Upper lobe of left lung (tissue), 6 donors: Measurements from ENCODE around the gene KLK5. TPM values are rescaled to one million over a fixed set of nuclear protein-coding genes. Genes with fewer than 3 reads are reported as not detected.
A peak's percentile ranks its signal among the peaks of the same experiment; 100 is the strongest.
"Not testable (repeated sequence)": the region's sequence is repeated elsewhere in the genome, so short reads cannot be mapped to it uniquely, and the experiment has no call there.

Experiments
- ATAC-seq, 2 donors: fragments of 200-7000 bp; cut with Tn5 transposase; one replicate each; pipeline ENCODE4 v1.9.1; 2022; ENCODE audit warnings: mild to moderate bottlenecking in 2 of 2, moderate library complexity in 2 of 2; ENCODE audit not compliant: low FRiP score in 2 of 2
- DNase-seq, 2 donors: peaks; one replicate each; pipeline ENCODE4 v3.0.0-alpha.2; 2019 to 2020
- H3K27ac ChIP-seq, 4 donors: fragments of 200-600 bp; sonication (generic); one replicate each; pipeline ENCODE4 v1.5.1; 2016 to 2019
- H3K27me3 ChIP-seq, 4 donors: fragments of 200-600 bp; sonication (generic); one replicate each; pipeline ENCODE4 v1.5.1; 2017 to 2019
- H3K36me3 ChIP-seq, 4 donors: fragments of 200-600 bp; sonication (generic); one replicate each; pipeline ENCODE4 v1.5.1; 2016 to 2019
- H3K4me1 ChIP-seq, 4 donors: fragments of 200-600 bp; sonication (generic); one replicate each; pipeline ENCODE4 v1.5.1; 2018 to 2019
- H3K4me3 ChIP-seq, 4 donors: fragments of 200-600 bp; sonication (generic); one replicate each; pipeline ENCODE4 v1.5.1; 2017 to 2019; ENCODE audit warnings: mild to moderate bottlenecking in 2 of 4, moderate library complexity in 1 of 4
- H3K9me3 ChIP-seq, 4 donors: fragments of 200-600 bp; sonication (generic); one replicate each; pipeline ENCODE4 v1.5.1; 2018 to 2019
- EP300 ChIP-seq, 4 donors: sonication (generic); formaldehyde crosslinking; IDR thresholded peaks; one replicate each; pipeline ENCODE4 v1.5.1; 2017; ENCODE audit warnings: antibody characterized with exemption in 4 of 4, control low read depth in 2 of 4
- POLR2A ChIP-seq, 4 donors: fragments of 450-650 bp; IDR thresholded peaks; one replicate each; pipeline ENCODE4 v1.5.1; 2016 to 2017; ENCODE audit warnings: antibody characterized with exemption in 4 of 4, mild to moderate bottlenecking in 2 of 4
- POLR2AphosphoS5 ChIP-seq, 2 donors: sonication (generic); formaldehyde crosslinking; IDR thresholded peaks; one replicate each; pipeline ENCODE4 v1.5.1; 2017; ENCODE audit warnings: antibody characterized with exemption in 2 of 2
- WGBS, 2 donors: methylation state at CpG; one replicate each; pipeline ENCODE4 v1.1.5; 2017 to 2018; 5-methylcytosine and 5-hydroxymethylcytosine counted together
- total RNA-seq, 6 donors: library from RNA; depleted of rRNA in 4 of 6; stranded (reverse); fragments of >200 nt in 4 of 6; gene quantifications; one replicate each; pipeline versions ENCODE4 v1.1.0 to v1.2.1, GENCODE V29; 2016 to 2021
- TF ChIP-seq, protein P1 (sequence below), 6 experiments: fragments of 450-650 bp in 4 of 6; fragments of 200-600 bp in 2 of 6; sonication (generic) in 2 of 6; IDR thresholded peaks; one replicate each; pipeline ENCODE4 v1.5.1; 2016 to 2019; ENCODE audit warnings: antibody characterized with exemption in 6 of 6
- donor health status: DM: no; HTN: no; CAD: no; lungs with moderate emphysema.
- donor health status: DM: no; HTN: yes; CAD: no; lungs with severe emphysema.

Gene KLK5
- total RNA-seq, 6 donors from 2014 or later, result 0.74 TPM; not detected in 5

DNA sequence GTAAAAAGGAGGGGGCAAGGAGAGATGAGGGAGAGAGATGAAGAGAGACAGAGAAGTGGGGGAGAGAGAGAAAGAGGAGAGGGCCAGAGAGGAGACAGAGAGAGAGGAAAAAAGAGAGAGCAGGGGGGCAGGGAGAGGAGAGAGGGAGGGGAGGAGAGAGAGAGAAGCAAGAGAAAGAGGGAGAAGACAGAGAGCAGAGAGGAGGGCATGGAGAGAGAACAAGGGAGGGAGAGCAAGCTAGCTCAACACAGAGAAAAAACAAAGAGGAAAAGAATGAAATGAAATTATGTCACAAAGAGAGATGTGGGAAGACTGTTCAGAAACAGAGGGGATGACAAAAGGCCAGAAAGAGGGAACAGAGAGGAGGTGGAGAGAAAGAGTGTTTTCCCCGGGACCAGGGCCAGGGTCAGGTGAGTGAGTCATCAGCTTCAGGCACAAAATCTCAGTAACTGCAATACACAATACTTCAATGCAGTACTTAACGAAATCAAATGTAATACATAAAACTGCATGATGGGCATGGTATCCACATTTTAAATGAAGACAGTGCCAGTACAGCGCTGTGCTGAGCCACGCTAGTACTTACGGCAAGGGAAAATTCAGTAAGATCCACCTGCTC, 26.0 kb upstream of the KLK5 start:
- no peak for DNase-seq
- Histone ChIP-seq H3K9me3 (no peaks in the 10 kb centered on the region), H3K4me1 (no peaks in the 10 kb centered on the region), H3K27ac (no peak overlapping the region), H3K36me3 (no peaks in the 10 kb centered on the region), H3K4me3 (no peak overlapping the region), H3K27me3 (no peaks in the 10 kb centered on the region)
- TF ChIP-seq POLR2AphosphoS5 (IDR thresholded peaks at IDR 0.05) (no peak), POLR2A (IDR thresholded peaks at IDR 0.05) (no peak), EP300 (IDR thresholded peaks at IDR 0.05) (no peak)
- TF ChIP-seq, protein P1, sequence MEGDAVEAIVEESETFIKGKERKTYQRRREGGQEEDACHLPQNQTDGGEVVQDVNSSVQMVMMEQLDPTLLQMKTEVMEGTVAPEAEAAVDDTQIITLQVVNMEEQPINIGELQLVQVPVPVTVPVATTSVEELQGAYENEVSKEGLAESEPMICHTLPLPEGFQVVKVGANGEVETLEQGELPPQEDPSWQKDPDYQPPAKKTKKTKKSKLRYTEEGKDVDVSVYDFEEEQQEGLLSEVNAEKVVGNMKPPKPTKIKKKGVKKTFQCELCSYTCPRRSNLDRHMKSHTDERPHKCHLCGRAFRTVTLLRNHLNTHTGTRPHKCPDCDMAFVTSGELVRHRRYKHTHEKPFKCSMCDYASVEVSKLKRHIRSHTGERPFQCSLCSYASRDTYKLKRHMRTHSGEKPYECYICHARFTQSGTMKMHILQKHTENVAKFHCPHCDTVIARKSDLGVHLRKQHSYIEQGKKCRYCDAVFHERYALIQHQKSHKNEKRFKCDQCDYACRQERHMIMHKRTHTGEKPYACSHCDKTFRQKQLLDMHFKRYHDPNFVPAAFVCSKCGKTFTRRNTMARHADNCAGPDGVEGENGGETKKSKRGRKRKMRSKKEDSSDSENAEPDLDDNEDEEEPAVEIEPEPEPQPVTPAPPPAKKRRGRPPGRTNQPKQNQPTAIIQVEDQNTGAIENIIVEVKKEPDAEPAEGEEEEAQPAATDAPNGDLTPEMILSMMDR (IDR thresholded peaks at IDR 0.05), result no peak
- 73 to 74% methylated on average over 5 of the region's 5 CpGs for WGBS, 2 donors
- no peak for ATAC-seq

DNA sequence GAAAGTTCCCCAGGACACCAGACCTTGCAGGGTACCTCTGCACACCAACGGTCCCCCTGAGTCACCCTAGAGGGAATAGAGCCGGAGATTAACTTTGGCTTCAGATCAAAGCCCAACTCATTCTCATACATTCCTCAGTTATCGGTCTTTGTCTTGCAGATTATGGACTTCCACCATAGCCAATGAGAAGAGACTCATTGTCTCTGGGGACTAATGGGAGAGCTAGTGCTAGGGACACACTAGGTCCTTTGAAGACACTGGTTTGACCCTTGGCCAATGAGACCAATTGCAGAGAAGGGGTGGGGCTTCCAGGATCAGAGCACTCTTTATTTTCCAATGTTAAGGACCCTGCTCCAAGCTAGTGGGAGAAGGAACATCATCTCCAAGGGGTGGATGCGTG, 24.8 kb upstream of the KLK5 start:
- no peak overlapping the region for H3K27ac ChIP-seq
- H3K27me3 ChIP-seq, result no peaks in the 10 kb centered on the region
- no peak for ATAC-seq
- TF ChIP-seq POLR2AphosphoS5 (IDR thresholded peaks at IDR 0.05), result no peak
- no peak for TF ChIP-seq EP300 (IDR thresholded peaks at IDR 0.05)
- TF ChIP-seq, protein P1 (IDR thresholded peaks at IDR 0.05), result no peak
- TF ChIP-seq POLR2A (IDR thresholded peaks at IDR 0.05), result no peak
- DNase-seq, result no peak
- WGBS, 2 donors, result 76 to 78% methylated on average over 4 of the region's 4 CpGs
- no peaks in the 10 kb centered on the region for H3K36me3 ChIP-seq
- no peak overlapping the region for H3K4me3 ChIP-seq
- H3K9me3 ChIP-seq, result no peaks in the 10 kb centered on the region
- H3K4me1 ChIP-seq, result no peaks in the 10 kb centered on the region

DNA sequence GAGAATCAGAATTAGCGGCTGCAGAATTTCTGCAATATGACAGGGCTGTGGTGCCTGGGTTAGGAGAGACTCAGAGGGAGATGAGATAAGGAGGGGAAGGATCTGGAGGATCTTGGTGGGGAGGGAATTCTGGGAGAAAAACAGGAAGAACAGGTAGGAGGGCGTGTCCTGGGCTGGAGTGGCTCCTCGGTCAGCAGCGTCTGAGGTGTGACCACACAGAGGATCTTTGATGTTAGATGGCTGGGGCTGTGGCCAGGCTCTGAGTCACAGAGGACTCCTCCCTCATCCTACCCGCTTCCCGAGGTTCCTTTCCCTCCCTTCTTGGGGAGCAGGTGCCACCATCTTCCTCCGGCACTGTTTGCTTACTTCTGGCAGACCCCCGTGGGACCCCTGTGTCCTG, 22.9 kb upstream of the KLK5 start:
- TF ChIP-seq POLR2A (IDR thresholded peaks at IDR 0.05), result no peak
- Histone ChIP-seq H3K4me3 (no peak overlapping the region), H3K4me1 (no peaks in the 10 kb centered on the region), H3K27ac (no peak overlapping the region), H3K27me3 (no peaks in the 10 kb centered on the region), H3K36me3 (no peaks in the 10 kb centered on the region), H3K9me3 (no peaks in the 10 kb centered on the region)
- peak in 1 of 2 donors; percentile 45 for DNase-seq
- 15 to 23% methylated on average over 8 of the region's 8 CpGs for WGBS, 2 donors
- peak in 1 of 2 donors; percentile 45 for ATAC-seq

DNA sequence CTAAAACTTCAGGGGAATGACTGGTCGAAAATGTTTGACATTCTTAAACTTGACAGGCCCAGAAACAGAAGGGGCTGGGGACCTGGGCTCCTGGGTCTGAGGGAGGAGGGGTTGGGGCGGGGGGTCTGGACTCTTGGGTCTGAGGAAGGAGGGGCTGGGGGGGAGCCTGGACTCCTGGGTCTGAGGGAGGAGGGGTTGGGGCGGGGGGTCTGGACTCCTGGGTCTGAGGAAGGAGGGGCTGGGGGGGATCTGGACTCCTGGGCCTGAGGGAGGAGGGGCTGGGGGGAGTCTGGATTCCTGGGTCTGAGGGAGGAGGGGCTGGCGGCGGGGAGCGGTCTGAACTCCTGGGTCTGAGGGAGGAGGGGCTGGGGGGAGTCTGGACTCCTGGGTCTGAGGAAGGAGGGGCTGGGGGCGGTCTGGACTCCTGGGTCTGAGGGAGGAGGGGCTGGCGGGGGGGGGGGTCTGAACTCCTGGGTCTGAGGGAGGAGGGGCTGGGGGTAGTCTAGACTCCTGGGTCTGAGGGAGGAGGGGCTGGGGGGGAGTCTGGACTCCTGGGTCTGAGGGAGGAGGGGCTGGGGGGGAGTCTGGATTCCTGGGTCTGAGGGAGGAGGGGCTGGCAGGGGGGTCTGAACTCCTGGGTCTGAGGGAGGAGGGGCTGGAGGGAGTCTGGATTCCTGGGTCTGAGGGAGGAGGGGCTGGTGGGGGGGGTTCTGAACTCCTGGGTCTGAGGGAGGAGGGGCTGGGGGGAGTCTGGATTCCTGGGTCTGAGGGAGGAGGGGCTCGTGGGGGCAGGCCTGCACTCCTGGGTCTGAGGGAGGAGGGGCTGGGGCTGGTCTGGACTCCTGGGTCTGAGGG, 22.1 kb upstream of the KLK5 start:
- TF ChIP-seq POLR2A (IDR thresholded peaks at IDR 0.05), result no peak
- TF ChIP-seq POLR2AphosphoS5 (IDR thresholded peaks at IDR 0.05), result no peak
- TF ChIP-seq, protein P1 (IDR thresholded peaks at IDR 0.05), result no peak
- no peak for TF ChIP-seq EP300 (IDR thresholded peaks at IDR 0.05)
- ATAC-seq (no peak), DNase-seq (no peak)
- Histone ChIP-seq H3K36me3 (no peaks in the 10 kb centered on the region), H3K9me3 (no peaks in the 10 kb centered on the region), H3K4me3 (no peak overlapping the region), H3K4me1 (no peaks in the 10 kb centered on the region), H3K27ac (no peak overlapping the region), H3K27me3 (no peaks in the 10 kb centered on the region)
- WGBS, 2 donors, result 30 to 40% methylated on average over 1 to 2 of the region's 9 CpGs

DNA sequence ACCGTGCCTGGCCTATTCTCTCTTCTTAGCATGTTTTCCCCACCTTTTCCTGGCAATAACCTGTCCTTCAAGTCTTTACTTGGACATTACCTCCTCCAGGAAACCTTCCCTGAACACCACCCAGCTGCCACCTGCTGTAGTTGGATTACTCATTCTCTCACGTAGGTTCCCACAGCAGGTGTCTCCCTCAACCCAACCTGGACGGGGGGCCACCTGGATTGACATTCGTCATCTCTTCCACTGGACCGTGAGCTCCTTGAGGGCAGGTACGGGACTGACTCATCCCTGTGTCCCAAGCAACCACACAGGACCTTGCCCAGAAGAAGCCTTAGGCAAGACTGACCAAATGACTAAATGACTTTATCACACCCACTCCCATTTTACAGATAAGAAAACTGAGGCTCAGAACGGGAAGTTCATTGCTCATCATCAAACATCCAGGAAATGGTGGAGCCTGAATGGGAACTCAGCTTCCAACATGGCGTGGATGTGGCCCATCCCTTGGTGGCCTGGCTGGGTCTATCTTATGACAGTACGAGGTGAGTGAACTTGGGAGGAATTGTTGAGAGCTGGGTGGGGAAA, 20.0 kb upstream of the KLK5 start:
- TF ChIP-seq EP300 (IDR thresholded peaks at IDR 0.05) (no peak), POLR2AphosphoS5 (IDR thresholded peaks at IDR 0.05) (no peak), POLR2A (IDR thresholded peaks at IDR 0.05) (no peak)
- TF ChIP-seq, protein P1 (IDR thresholded peaks at IDR 0.05), result no peak
- 78 to 86% methylated on average over 8 to 9 of the region's 9 CpGs for WGBS, 2 donors
- H3K4me3 ChIP-seq, result no peak overlapping the region
- ATAC-seq (no peak), DNase-seq (no peak)
- no peaks in the 10 kb centered on the region for H3K4me1 ChIP-seq
- no peaks in the 10 kb centered on the region for H3K27me3 ChIP-seq
- H3K27ac ChIP-seq, result no peak overlapping the region
- no peaks in the 10 kb centered on the region for H3K36me3 ChIP-seq
- no peaks in the 10 kb centered on the region for H3K9me3 ChIP-seq

DNA sequence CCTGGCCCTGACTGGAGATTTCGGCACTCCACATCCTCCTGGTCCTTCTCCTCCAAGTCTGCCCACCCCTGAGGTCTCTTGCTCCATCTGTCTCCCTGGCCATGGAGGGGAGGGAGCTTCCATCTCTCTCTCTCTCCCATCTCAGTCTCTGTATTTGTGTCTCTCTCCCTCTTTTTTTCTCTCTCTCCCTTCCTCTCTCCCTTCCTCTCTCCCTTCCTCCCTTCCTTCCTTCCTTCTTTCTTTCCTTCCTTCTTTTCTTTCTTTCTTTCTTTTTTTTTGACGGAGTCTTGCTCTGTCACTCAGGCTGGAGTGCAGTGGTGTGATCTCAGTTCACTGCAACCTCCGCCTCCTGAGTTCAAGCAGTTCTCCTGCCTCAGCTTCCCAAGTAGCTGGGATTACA, 17.0 kb upstream of the KLK5 start:
- H3K27ac ChIP-seq, ATAC-seq, H3K4me1 ChIP-seq, H3K9me3 ChIP-seq, H3K27me3 ChIP-seq, H3K36me3 ChIP-seq, DNase-seq, H3K4me3 ChIP-seq: not testable (repeated sequence)
- 76 to 82% methylated on average over 3 of the region's 3 CpGs for WGBS, 2 donors
